H1 (cell line): ENCODE results near the gene GPR39. TPM values are rescaled to one million over a fixed set of nuclear protein-coding genes. Genes with fewer than 3 reads are reported as not detected.

ENCODE experiments used
- CTCF ChIA-PET: fragments of 300-600 bp; sonication (Branson Sonifier 250); formaldehyde crosslinking; loops from one replicate; lab custom pipeline; 2021; ENCODE audit not compliant: partially characterized antibody; lab: Charles Lee
- POLR2A ChIA-PET: fragments of 300-600 bp; sonication (Branson Sonifier 250); formaldehyde crosslinking; loops from one replicate; lab custom pipeline; 2021; ENCODE audit warnings: inconsistent platforms; ENCODE audit not compliant: partially characterized antibody; lab: Charles Lee
- DNase-seq, 2 experiments: peaks; one replicate each; pipeline versions ENCODE4 v3.0.0 to v3.0.0-alpha.2; 2010 to 2022; ENCODE audit warnings: low spot score in 2 of 2, low read depth in 1 of 2, mixed read lengths in 1 of 2
- FAIRE-seq: peaks from 2 replicates; lab custom pipeline; 2011; peaks lifted over from hg19 to GRCh38; lab: Jason Lieb, UNC
- H2AFZ ChIP-seq: 2 replicates; pipeline ENCODE4 v1.8.1; 2012; ENCODE audit warnings: low read length, inconsistent platforms
- H2AK5ac ChIP-seq: 2 replicates; pipeline ENCODE4 v1.6.1; 2013; ENCODE audit warnings: low read depth, low read length
- H2BK120ac ChIP-seq: replicated peaks from 2 replicates; pipeline ENCODE3; 2013; ENCODE audit warnings: low read depth, low read length, inconsistent platforms
- H2BK12ac ChIP-seq: 2 replicates; pipeline ENCODE4 v1.6.1; 2013; ENCODE audit warnings: low read depth, low read length
- H2BK15ac ChIP-seq: 2 replicates; pipeline ENCODE4 v1.6.1; 2013; ENCODE audit warnings: low read length
- H2BK20ac ChIP-seq: 2 replicates; pipeline ENCODE4 v1.6.1; 2013; ENCODE audit warnings: low read length
- H2BK5ac ChIP-seq: 2 replicates; pipeline ENCODE4 v1.6.1; 2013; ENCODE audit warnings: low read depth, low read length
- H3K14ac ChIP-seq: 2 replicates; pipeline ENCODE4 v1.6.1; 2013; ENCODE audit warnings: inconsistent platforms; ENCODE audit not compliant: insufficient read length
- H3K18ac ChIP-seq: 2 replicates; pipeline ENCODE4 v1.6.1; 2013; ENCODE audit warnings: low read length; ENCODE audit errors: extremely low read depth
- H3K23ac ChIP-seq: 2 replicates; pipeline ENCODE4 v1.6.1; 2013; ENCODE audit warnings: inconsistent platforms; ENCODE audit not compliant: insufficient read length
- H3K23me2 ChIP-seq: 2 replicates; pipeline ENCODE4 v1.6.1; 2013; ENCODE audit warnings: low read depth, low read length
- H3K27ac ChIP-seq: 2 replicates; pipeline ENCODE4 v1.6.1; 2011; ENCODE audit warnings: low read depth, low read length, inconsistent platforms
- H3K27me3 ChIP-seq, 4 experiments: replicated peaks in 1 of 4; 1 replicate in 1 of 4; 2 replicates in 3 of 4; pipeline versions ENCODE4 v1.6.1 to v1.8.1; 2011 to 2013; ENCODE audit warnings: low read length in 3 of 4, mild to moderate bottlenecking in 3 of 4, inconsistent platforms in 2 of 4, mixed read lengths in 2 of 4, moderate library complexity in 1 of 4; ENCODE audit not compliant: control insufficient read depth in 3 of 4, insufficient read depth in 3 of 4; ENCODE audit errors: extremely low read depth in 1 of 4
- H3K36me3 ChIP-seq, 4 experiments: 2 replicates each; pipeline versions ENCODE4 v1.6.1 to v1.8.1; 2011 to 2013; ENCODE audit warnings: mild to moderate bottlenecking in 4 of 4, low read length in 3 of 4, moderate library complexity in 2 of 4, control low read depth in 1 of 4, inconsistent platforms in 1 of 4; ENCODE audit not compliant: insufficient read depth in 4 of 4, control insufficient read depth in 2 of 4
- H3K4ac ChIP-seq: replicated peaks from 2 replicates; pipeline ENCODE3; 2013; ENCODE audit warnings: low read length, low read depth, mixed read lengths, inconsistent platforms; ENCODE audit not compliant: insufficient read length
- H3K4me1 ChIP-seq, 4 experiments: replicated peaks in 1 of 4; 1 replicate in 1 of 4; 2 replicates in 3 of 4; pipeline versions ENCODE4 v1.6.1 to v1.8.1; 2011 to 2013; ENCODE audit warnings: low read length in 3 of 4, inconsistent platforms in 2 of 4, mixed read lengths in 1 of 4; ENCODE audit not compliant: insufficient read depth in 4 of 4, control insufficient read depth in 3 of 4
- H3K4me2 ChIP-seq, 2 experiments: 2 replicates each; pipeline versions ENCODE4 v1.6.1 to v1.8.1; 2011 to 2013; ENCODE audit warnings: low read depth in 2 of 2, low read length in 2 of 2, control low read depth in 1 of 2, inconsistent platforms in 1 of 2, mild to moderate bottlenecking in 1 of 2; ENCODE audit not compliant: insufficient read depth in 1 of 2
- H3K4me3 ChIP-seq, 4 experiments: fragments of 200-600, 300-600 bp in 1 of 4; sonication (generic), shearing (Covaris generic), sonication (Bioruptor Twin) in 1 of 4; 2 replicates each; pipeline versions ENCODE4 v1.5.1 to v1.8.1; 2011 to 2016; ENCODE audit warnings: low read length in 4 of 4, low read depth in 3 of 4, control low read depth in 2 of 4, inconsistent platforms in 2 of 4, mild to moderate bottlenecking in 2 of 4, mixed read lengths in 1 of 4, moderate library complexity in 1 of 4; ENCODE audit not compliant: insufficient read depth in 2 of 4; ENCODE audit errors: extremely low read depth in 1 of 4
- H3K56ac ChIP-seq: replicated peaks from 2 replicates; pipeline ENCODE3; 2013; ENCODE audit warnings: low read depth, mild to moderate bottlenecking, mixed read lengths, low read length, inconsistent platforms; ENCODE audit not compliant: insufficient read length
- H3K79me1 ChIP-seq: 2 replicates; pipeline ENCODE4 v1.6.1; 2013; ENCODE audit warnings: low read depth, low read length, control low read depth
- H3K79me2 ChIP-seq, 2 experiments: 2 replicates each; pipeline versions ENCODE4 v1.6.1 to v1.8.1; 2012 to 2013; ENCODE audit warnings: low read length in 2 of 2, mild to moderate bottlenecking in 2 of 2, inconsistent platforms in 1 of 2; ENCODE audit not compliant: insufficient read depth in 2 of 2, control insufficient read depth in 1 of 2
- H3K9ac ChIP-seq, 4 experiments: replicated peaks in 1 of 4; 1 replicate in 1 of 4; 2 replicates in 3 of 4; pipeline versions ENCODE4 v1.6.1 to v1.8.1; 2011 to 2013; ENCODE audit warnings: low read depth in 3 of 4, low read length in 3 of 4, control low read depth in 2 of 4, mild to moderate bottlenecking in 2 of 4, moderate library complexity in 2 of 4, inconsistent platforms in 1 of 4; ENCODE audit errors: extremely low read depth in 1 of 4
- H3K9me3 ChIP-seq, 2 experiments: 2 replicates each; pipeline versions ENCODE4 v1.6.1 to v1.8.1; 2012 to 2013; ENCODE audit warnings: mild to moderate bottlenecking in 2 of 2, moderate library complexity in 2 of 2, control low read depth in 1 of 2, inconsistent platforms in 1 of 2, low read depth in 1 of 2, low read length in 1 of 2, mixed read lengths in 1 of 2; ENCODE audit not compliant: insufficient read depth in 2 of 2
- H4K20me1 ChIP-seq, 2 experiments: replicated peaks in 1 of 2; 2 replicates each; pipeline versions ENCODE3 to v1.8.1; 2011 to 2013; ENCODE audit warnings: inconsistent platforms in 2 of 2, low read length in 2 of 2, mild to moderate bottlenecking in 1 of 2; ENCODE audit not compliant: insufficient read depth in 2 of 2, control insufficient read depth in 1 of 2
- H4K5ac ChIP-seq: 2 replicates; pipeline ENCODE4 v1.6.1; 2013; ENCODE audit warnings: low read length, low read depth, mixed read lengths, inconsistent platforms; ENCODE audit not compliant: insufficient read length
- H4K8ac ChIP-seq: 2 replicates; pipeline ENCODE4 v1.8.0; 2013; ENCODE audit warnings: mild to moderate bottlenecking, moderate library complexity, low read length, inconsistent platforms; ENCODE audit not compliant: insufficient read depth; ENCODE audit errors: extremely low read depth
- H4K91ac ChIP-seq: replicated peaks from 2 replicates; pipeline ENCODE3; 2013; ENCODE audit warnings: low read length, mixed read lengths, inconsistent platforms; ENCODE audit not compliant: insufficient read length
- GABPA ChIP-seq: IDR thresholded peaks from 2 replicates; pipeline ENCODE4 v1.6.1; 2011; ENCODE audit warnings: mild to moderate bottlenecking, low read length, moderate library complexity, borderline replicate concordance; ENCODE audit not compliant: insufficient read depth
- KDM4A ChIP-seq: IDR thresholded peaks from one replicate; pipeline ENCODE4 v1.7.1; 2012; ENCODE audit warnings: low read depth, mild to moderate bottlenecking, moderate library complexity, low read length, inconsistent platforms; ENCODE audit not compliant: severe bottlenecking
- NRF1 ChIP-seq: IDR thresholded peaks from 2 replicates; pipeline ENCODE4 v1.6.1; 2011; ENCODE audit warnings: mild to moderate bottlenecking, low read depth, low read length, improper control_type of control experiment
- WGBS, 2 experiments: shearing (Covaris generic) in 1 of 2; methylation state at CpG; one replicate each; pipeline versions ENCODE4 v1.1.6 to v1.1.7; 2013 to 2015; ENCODE audit warnings: low lambda C conversion rate in 2 of 2, mixed read lengths in 2 of 2, inconsistent platforms in 1 of 2, low coverage in 1 of 2, missing lambda C conversion rate in 1 of 2; ENCODE audit not compliant: insufficient replicate concordance in 2 of 2, insufficient coverage in 1 of 2, insufficient read length in 1 of 2; ENCODE audit errors: extremely low coverage in 1 of 2, missing lambda C conversion rate in 1 of 2; 5-methylcytosine and 5-hydroxymethylcytosine counted together
- polyA plus RNA-seq, 7 experiments: library from polyadenylated mRNA; depleted of rRNA in 3 of 7; stranded (reverse) in 5 of 7; unstranded in 2 of 7; fragments of >200 nt in 5 of 7; fragments of 200-250 nt in 2 of 7; gene quantifications; 1 replicate in 5 of 7; 2 replicates in 1 of 7; 4 replicates in 1 of 7; pipeline versions ENCODE4 v1.2.1 to v1.2.3, GENCODE V29; 2011 to 2013; ENCODE audit warnings: missing spikeins in 2 of 7, mixed read lengths in 2 of 7
- total RNA-seq: library from RNA; stranded (reverse); fragmentation: NEBNext Ultra II Directional; extraction: Animal tissue kit (Norgen Biotek cat#: 25700); gene quantifications from 2 replicates; pipeline ENCODE4 v1.2.1, GENCODE V29; 2021

GPR39 gene
- total and polyA plus RNA-seq, 2 of the 8 experiments (the other 6 are each of a cell fraction or from before 2014, with no cell fraction given): 0.63 to 2.7 TPM

DNA sequence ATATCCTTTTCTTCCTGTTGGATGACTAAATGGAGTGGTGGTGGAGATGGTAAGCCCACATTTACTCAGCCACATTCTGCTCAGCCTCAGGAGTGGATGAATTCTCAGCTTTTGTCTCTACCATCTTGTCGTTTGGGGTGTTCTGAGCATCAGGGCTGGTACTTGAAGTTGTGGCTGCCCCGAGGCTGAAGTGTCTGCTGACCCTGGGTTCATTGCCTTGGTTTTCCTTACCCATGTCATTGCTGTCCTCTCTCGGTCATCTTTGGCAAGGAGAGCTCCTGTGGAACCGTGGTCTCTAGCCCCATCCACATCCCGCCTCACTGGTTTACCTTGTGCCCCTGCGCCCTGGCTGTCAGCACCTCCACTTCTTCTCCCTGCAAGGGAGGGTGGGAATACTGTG is 71.9 kb downstream of the GPR39 start:
- H2BK12ac ChIP-seq: no peak overlapping the region
- no peak overlapping the region for H2BK15ac ChIP-seq
- CTCF ChIA-PET: no interaction called here
- no peak overlapping the region for H4K8ac ChIP-seq
- no peak overlapping the region for H2AFZ ChIP-seq
- H3K79me2 ChIP-seq: no peaks in the 10 kb centered on the region
- H3K4me3 ChIP-seq: no peak overlapping the region
- no peak overlapping the region for H3K4ac ChIP-seq
- no peaks in the 10 kb centered on the region for H3K4me1 ChIP-seq
- no peak overlapping the region for H2BK5ac ChIP-seq
- H2AK5ac ChIP-seq: no peak overlapping the region
- TF ChIP-seq GABPA (no peak), NRF1 (no peak), KDM4A (no peak)
- H3K27me3 ChIP-seq: no peaks in the 10 kb centered on the region
- 86% methylated on average over 3 of the region's 6 CpGs; no CpG with 5 or more reads in 1 of the 2 experiments for WGBS, 2 experiments
- no peak overlapping the region for H3K9ac ChIP-seq
- no peaks in the 10 kb centered on the region for H3K9me3 ChIP-seq
- no peak overlapping the region for H3K4me2 ChIP-seq
- no peaks in the 10 kb centered on the region for H3K23me2 ChIP-seq
- H3K18ac ChIP-seq: no peak overlapping the region
- no peak overlapping the region for H3K14ac ChIP-seq
- POLR2A ChIA-PET: no interaction called here
- no peak overlapping the region for H2BK20ac ChIP-seq
- H4K91ac ChIP-seq: no peak overlapping the region
- H3K56ac ChIP-seq: no peak overlapping the region
- no peak for DNase-seq
- no peak overlapping the region for H4K5ac ChIP-seq
- no peak overlapping the region for H3K23ac ChIP-seq
- no peak overlapping the region for H2BK120ac ChIP-seq
- FAIRE-seq: no peak
- H4K20me1 ChIP-seq: no peaks in the 10 kb centered on the region
- no peaks in the 10 kb centered on the region for H3K79me1 ChIP-seq
- H3K27ac ChIP-seq: no peak overlapping the region
- 0 out of 8 replicates have a peak, but pooled peaks cover 0 to 2% (median 0%) of the 10 kb centered on the region in 4 experiments for H3K36me3 ChIP-seq
